BJ (cell line): ENCODE results near the gene MXD1. TPM values are rescaled to one million over a fixed set of nuclear protein-coding genes. Genes with fewer than 3 reads are reported as not detected.
A peak's percentile ranks its signal among the peaks of the same experiment; 100 is the strongest.
"Not testable (repeated sequence)": the region's sequence is repeated elsewhere in the genome, so short reads cannot be mapped to it uniquely, and the experiment has no call there.

ENCODE experiments used
- CTCF ChIA-PET: fragments of 350-600 bp; formaldehyde crosslinking; extraction: SDS; loops from one replicate; lab custom pipeline; 2021; ENCODE audit warnings: antibody characterized with exemption, inconsistent platforms; lab: Yijun Ruan, JAX
- POLR2A ChIA-PET: fragments of 300-600 bp; sonication (Branson Sonifier 250); formaldehyde crosslinking; extraction: SDS; loops from one replicate; lab custom pipeline; 2021; ENCODE audit warnings: antibody characterized with exemption; lab: Charles Lee
- DNase-seq: peaks from one replicate; pipeline ENCODE4 v3.0.0-alpha.2; 2011; ENCODE audit warnings: low read depth
- H3K27me3 ChIP-seq: 2 replicates; pipeline ENCODE4 v1.6.0; 2011; ENCODE audit warnings: low read length; ENCODE audit not compliant: control insufficient read depth, insufficient read depth
- H3K36me3 ChIP-seq: 2 replicates; pipeline ENCODE4 v1.5.1; 2011; ENCODE audit warnings: low read length; ENCODE audit not compliant: control insufficient read depth, insufficient read depth
- H3K4me3 ChIP-seq: 2 replicates; pipeline ENCODE4 v1.5.1; 2011; ENCODE audit warnings: low read depth, mild to moderate bottlenecking, control low read depth, low read length
- polyA plus RNA-seq: library from polyadenylated mRNA; depleted of rRNA; stranded (reverse); fragments of >200 nt; gene quantifications from 2 replicates; pipeline ENCODE4 v1.2.3, GENCODE V29; 2011
- TF ChIP-seq, protein P1 (sequence below): IDR thresholded peaks from 2 replicates; pipeline ENCODE4 v1.5.1; 2011; ENCODE audit warnings: low read depth, mild to moderate bottlenecking, control low read depth, inconsistent platforms, low read length, moderate library complexity; ENCODE audit not compliant: insufficient read depth

Gene MXD1
- polyA plus RNA-seq, 1 experiment = 3.9 TPM

GRCh38 chr2:69893684-69894551 is 21.0 kb upstream of the MXD1 start, which contains the start of gene SNRNP27:
TSS of gene SNRNP27 (plus strand) at chr2:69893956. CDS start at chr2:69893985, 29 bp downstream.
- Histone ChIP-seq H3K27me3 (no peaks in the 10 kb centered on the region), H3K36me3 (peaks cover 6% of the 10 kb centered on the region), H3K4me3 (peak within 1 kb of the TSS; percentile 71)
- TF ChIP-seq, protein P1, sequence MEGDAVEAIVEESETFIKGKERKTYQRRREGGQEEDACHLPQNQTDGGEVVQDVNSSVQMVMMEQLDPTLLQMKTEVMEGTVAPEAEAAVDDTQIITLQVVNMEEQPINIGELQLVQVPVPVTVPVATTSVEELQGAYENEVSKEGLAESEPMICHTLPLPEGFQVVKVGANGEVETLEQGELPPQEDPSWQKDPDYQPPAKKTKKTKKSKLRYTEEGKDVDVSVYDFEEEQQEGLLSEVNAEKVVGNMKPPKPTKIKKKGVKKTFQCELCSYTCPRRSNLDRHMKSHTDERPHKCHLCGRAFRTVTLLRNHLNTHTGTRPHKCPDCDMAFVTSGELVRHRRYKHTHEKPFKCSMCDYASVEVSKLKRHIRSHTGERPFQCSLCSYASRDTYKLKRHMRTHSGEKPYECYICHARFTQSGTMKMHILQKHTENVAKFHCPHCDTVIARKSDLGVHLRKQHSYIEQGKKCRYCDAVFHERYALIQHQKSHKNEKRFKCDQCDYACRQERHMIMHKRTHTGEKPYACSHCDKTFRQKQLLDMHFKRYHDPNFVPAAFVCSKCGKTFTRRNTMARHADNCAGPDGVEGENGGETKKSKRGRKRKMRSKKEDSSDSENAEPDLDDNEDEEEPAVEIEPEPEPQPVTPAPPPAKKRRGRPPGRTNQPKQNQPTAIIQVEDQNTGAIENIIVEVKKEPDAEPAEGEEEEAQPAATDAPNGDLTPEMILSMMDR = no peak
- DNase-seq = peak; percentile 20
- ChIA-PET CTCF (interaction anchor here (0.8 to 1.6 kb wide), 5 partner anchors 17 to 249 kb away, joined by 3 to 4 read pairs (median 3); no protein-coding TSS in a partner anchor), POLR2A (interaction anchor here (0.6 kb wide), 1 partner anchor 36 kb away, joined by 3 read pairs; no protein-coding TSS in a partner anchor)

DNA sequence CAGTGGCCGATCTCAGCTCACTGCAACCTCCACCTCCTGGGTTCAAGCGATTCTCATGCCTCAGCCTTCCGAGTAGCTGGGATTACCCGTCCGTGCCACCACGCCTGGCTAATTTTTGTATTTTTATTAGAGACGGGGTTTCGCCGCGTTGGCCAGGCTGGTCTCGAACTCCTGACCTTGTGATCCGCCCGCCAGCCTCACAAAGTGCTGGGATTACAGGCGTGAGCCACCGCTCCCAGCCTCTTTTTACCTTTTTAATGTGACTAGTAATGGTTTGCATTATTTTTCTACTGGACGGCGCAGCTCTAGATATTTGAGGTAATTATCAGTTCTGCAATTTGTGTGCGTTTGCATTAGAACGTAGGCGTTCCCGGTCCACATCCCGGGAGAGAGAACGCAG is 20.2 kb upstream of the MXD1 start:
- H3K36me3 ChIP-seq, DNase-seq, H3K27me3 ChIP-seq, POLR2A ChIA-PET: not testable (repeated sequence)
- peak overlapping the region; percentile 71 for H3K4me3 ChIP-seq
- CTCF ChIA-PET = interaction anchor here (1.0 to 1.6 kb wide), 4 partner anchors 16 to 248 kb away, joined by 3 to 4 read pairs (median 3); no protein-coding TSS in a partner anchor

- no peak for DNase-seq
- Histone ChIP-seq H3K36me3 (peaks cover 10% of the 10 kb centered on the region), H3K27me3 (no peaks in the 10 kb centered on the region), H3K4me3 (no peak overlapping the region)
- TF ChIP-seq, protein P1 = no peak
- ChIA-PET POLR2A (interaction anchor here (0.6 kb wide), 1 partner anchor 241 kb away, joined by 3 read pairs; no protein-coding TSS in a partner anchor), CTCF (interaction anchor here (0.6 to 1.5 kb wide), 2 partner anchors 9 to 54 kb away, joined by 3 to 5 read pairs; no protein-coding TSS in a partner anchor)
Observed at GRCh38 chr2:69902213-69902922, 12.5 kb upstream of the MXD1 start.

GRCh38 chr2:69907216-69907615 is 7.7 kb upstream of the MXD1 start:
- CTCF ChIA-PET = interaction anchor here (0.5 to 1.4 kb wide), 2 partner anchors 171 to 236 kb away, joined by 3 read pairs; no protein-coding TSS in a partner anchor
- Histone ChIP-seq H3K4me3 (no peak overlapping the region), H3K36me3 (peaks cover 4% of the 10 kb centered on the region), H3K27me3 (no peaks in the 10 kb centered on the region)
- TF ChIP-seq, protein P1 = no peak
- no peak for DNase-seq
- POLR2A ChIA-PET = interaction anchor here (0.6 kb wide), 1 partner anchor 196 kb away, joined by 3 read pairs; no protein-coding TSS in a partner anchor

DNA sequence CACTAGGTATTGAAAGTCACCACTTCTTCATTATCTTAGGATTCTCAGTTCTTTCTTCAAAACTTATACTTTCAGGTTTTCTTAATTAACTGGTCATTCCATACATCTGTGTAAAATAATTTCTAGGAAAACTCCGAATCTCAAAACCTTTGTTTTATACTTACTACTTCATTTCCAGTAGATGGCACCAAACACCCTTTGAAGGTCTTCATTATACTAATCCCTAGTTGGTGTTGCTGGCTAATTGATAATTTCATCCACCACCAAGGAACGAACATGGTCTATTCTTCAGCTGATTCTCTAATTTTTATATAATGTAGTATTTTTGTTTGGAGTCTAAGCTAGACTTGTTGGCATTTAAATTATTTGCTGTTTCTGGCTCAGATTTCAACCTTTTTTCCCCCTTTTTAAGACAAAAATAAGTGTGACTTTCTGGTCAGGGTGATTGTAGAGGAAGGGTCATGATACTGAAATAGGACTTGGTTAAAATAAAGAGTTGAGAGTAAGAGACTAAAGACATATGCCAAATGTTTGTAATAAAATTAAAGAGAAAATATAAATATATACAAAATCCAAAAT is 2.8 kb upstream of the MXD1 start:
- ChIA-PET POLR2A (no interaction called here), CTCF (interaction anchor here (0.7 to 7.2 kb wide), 17 partner anchors 11 to 391 kb away, joined by 3 to 84 read pairs (median 4); partner anchors contain the start of genes FAM136A and PCYOX1)
- TF ChIP-seq, protein P1 = peak; percentile 52
- Histone ChIP-seq H3K27me3 (no peaks in the 10 kb centered on the region), H3K4me3 (no peak overlapping the region), H3K36me3 (peaks cover 3% of the 10 kb centered on the region)
- no peak for DNase-seq
